HCT116 (cell line): ENCODE measurements around the gene DEFB110.

ENCODE experiments used
- CTCF ChIP-seq, 3 experiments: fragments of 200-600 bp in 1 of 3; sonication (generic) in 1 of 3; IDR thresholded peaks in 2 of 3; conservative IDR thresholded peaks in 1 of 3; 2 replicates each; pipeline ENCODE4 v1.5.1; 2012 to 2017; ENCODE audit warnings: low read depth in 2 of 3, low read length in 2 of 3, antibody characterized with exemption in 1 of 3, borderline replicate concordance in 1 of 3, control low read depth in 1 of 3, mild to moderate bottlenecking in 1 of 3, mixed read lengths in 1 of 3, mixed run types in 1 of 3, moderate library complexity in 1 of 3; ENCODE audit not compliant: insufficient read depth in 1 of 3
- EZH2phosphoT487 ChIP-seq: fragments of 200-600 bp; IDR thresholded peaks from 2 replicates; pipeline ENCODE4 v1.6.1; 2018; ENCODE audit warnings: antibody characterized with exemption, borderline replicate concordance
- POLR2A ChIP-seq: IDR thresholded peaks from 2 replicates; pipeline ENCODE4 v1.7.0; 2011; ENCODE audit warnings: borderline replicate concordance; ENCODE audit not compliant: insufficient read depth, insufficient read length; ENCODE audit errors: extremely low read depth
- POLR2AphosphoS5 ChIP-seq: IDR thresholded peaks from 2 replicates; pipeline ENCODE4 v1.6.1; 2011; ENCODE audit warnings: mild to moderate bottlenecking, low read depth, low read length, moderate library complexity
- SP1 ChIP-seq: IDR thresholded peaks from 2 replicates; pipeline ENCODE4 v1.6.1; 2012; ENCODE audit warnings: low read depth
- SRF ChIP-seq: IDR thresholded peaks from 2 replicates; pipeline ENCODE4 v1.6.1; 2012; ENCODE audit warnings: low read depth
- TCF7L2 ChIP-seq: IDR thresholded peaks from 2 replicates; pipeline ENCODE4 v1.7.0; 2011; ENCODE audit warnings: borderline replicate concordance, inconsistent platforms; ENCODE audit not compliant: insufficient read depth, insufficient read length; ENCODE audit errors: extremely low read depth
- TF ChIP-seq, protein P1 (sequence below): IDR thresholded peaks from 2 replicates; pipeline ENCODE4 v1.6.1; 2012; ENCODE audit warnings: low read depth
- TF ChIP-seq, protein P2 (sequence below): IDR thresholded peaks from 2 replicates; pipeline ENCODE4 v1.6.1; 2012

DNA sequence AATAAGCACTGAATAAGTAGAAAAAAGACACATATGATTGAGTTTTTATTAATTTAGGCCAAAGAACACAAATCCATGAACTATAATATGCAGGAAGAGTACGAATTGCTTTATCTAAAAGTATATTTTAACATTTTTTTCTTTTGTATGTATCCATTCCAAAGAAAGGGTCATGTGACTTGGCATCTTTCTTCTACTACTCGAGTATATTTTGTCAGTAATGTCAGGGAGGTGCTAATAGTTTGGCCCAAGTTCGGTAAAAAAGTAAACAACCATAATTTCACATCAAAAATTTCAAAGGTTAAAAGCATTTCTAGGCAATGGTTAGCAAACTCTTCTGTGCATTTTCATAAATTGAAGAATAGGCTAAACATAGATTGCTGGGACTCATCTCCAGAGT, 18.7 kb downstream of the DEFB110 start:
- TF ChIP-seq POLR2A (no peak), CTCF (IDR thresholded peaks at IDR 0.05 in 2 of 3, conservative IDR thresholded peaks at IDR 0.05 in 1 of 3; ENCODE audit: borderline replicate concordance in 1 of 3, insufficient read depth in 1 of 3, low read depth in 2 of 3, low read length in 2 of 3) (no peak), EZH2phosphoT487 (no peak), SRF (no peak), TCF7L2 (no peak), SP1 (no peak), POLR2AphosphoS5 (no peak)
- TF ChIP-seq, protein P1, sequence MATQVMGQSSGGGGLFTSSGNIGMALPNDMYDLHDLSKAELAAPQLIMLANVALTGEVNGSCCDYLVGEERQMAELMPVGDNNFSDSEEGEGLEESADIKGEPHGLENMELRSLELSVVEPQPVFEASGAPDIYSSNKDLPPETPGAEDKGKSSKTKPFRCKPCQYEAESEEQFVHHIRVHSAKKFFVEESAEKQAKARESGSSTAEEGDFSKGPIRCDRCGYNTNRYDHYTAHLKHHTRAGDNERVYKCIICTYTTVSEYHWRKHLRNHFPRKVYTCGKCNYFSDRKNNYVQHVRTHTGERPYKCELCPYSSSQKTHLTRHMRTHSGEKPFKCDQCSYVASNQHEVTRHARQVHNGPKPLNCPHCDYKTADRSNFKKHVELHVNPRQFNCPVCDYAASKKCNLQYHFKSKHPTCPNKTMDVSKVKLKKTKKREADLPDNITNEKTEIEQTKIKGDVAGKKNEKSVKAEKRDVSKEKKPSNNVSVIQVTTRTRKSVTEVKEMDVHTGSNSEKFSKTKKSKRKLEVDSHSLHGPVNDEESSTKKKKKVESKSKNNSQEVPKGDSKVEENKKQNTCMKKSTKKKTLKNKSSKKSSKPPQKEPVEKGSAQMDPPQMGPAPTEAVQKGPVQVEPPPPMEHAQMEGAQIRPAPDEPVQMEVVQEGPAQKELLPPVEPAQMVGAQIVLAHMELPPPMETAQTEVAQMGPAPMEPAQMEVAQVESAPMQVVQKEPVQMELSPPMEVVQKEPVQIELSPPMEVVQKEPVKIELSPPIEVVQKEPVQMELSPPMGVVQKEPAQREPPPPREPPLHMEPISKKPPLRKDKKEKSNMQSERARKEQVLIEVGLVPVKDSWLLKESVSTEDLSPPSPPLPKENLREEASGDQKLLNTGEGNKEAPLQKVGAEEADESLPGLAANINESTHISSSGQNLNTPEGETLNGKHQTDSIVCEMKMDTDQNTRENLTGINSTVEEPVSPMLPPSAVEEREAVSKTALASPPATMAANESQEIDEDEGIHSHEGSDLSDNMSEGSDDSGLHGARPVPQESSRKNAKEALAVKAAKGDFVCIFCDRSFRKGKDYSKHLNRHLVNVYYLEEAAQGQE: no peak
- TF ChIP-seq, protein P2, sequence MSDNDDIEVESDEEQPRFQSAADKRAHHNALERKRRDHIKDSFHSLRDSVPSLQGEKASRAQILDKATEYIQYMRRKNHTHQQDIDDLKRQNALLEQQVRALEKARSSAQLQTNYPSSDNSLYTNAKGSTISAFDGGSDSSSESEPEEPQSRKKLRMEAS: no peak
